Uterus (tissue), 4 donors: ENCODE data around the gene NIM1K. TPM values are rescaled to one million over a fixed set of nuclear protein-coding genes. Genes with fewer than 3 reads are reported as not detected.
"Not testable (repeated sequence)": the region's sequence is repeated elsewhere in the genome, so short reads cannot be mapped to it uniquely, and the experiment has no call there.

Experiments
- DNase-seq, 2 donors: peaks; one replicate each; pipeline ENCODE4 v3.0.0-alpha.2; 2019 to 2020
- H3K27ac ChIP-seq, 2 donors: fragments of 200-600 bp; sonication (generic); 1 replicate in 1 of 2; 2 replicates in 1 of 2; pipeline ENCODE4 v1.5.1; 2016 to 2018
- H3K27me3 ChIP-seq, 2 donors: fragments of 200-600 bp; sonication (generic); one replicate each; pipeline ENCODE4 v1.5.1; 2018 to 2019; ENCODE audit warnings: control low read depth in 1 of 2
- H3K36me3 ChIP-seq, 2 donors: fragments of 200-600 bp; sonication (generic); one replicate each; pipeline ENCODE4 v1.5.1; 2019; ENCODE audit warnings: control low read depth in 1 of 2
- H3K4me1 ChIP-seq, 2 donors: fragments of 200-600 bp; sonication (generic); one replicate each; pipeline ENCODE4 v1.5.1; 2018 to 2019; ENCODE audit warnings: control low read depth in 1 of 2
- H3K4me3 ChIP-seq, 2 donors: fragments of 200-600 bp; sonication (generic); 1 replicate in 1 of 2; 2 replicates in 1 of 2; pipeline ENCODE4 v1.5.1; 2018 to 2019; ENCODE audit warnings: mild to moderate bottlenecking in 1 of 2
- H3K9me3 ChIP-seq, 2 donors: fragments of 200-600 bp; sonication (generic); one replicate each; pipeline ENCODE4 v1.5.1; 2019; ENCODE audit warnings: control low read depth in 1 of 2
- POLR2A ChIP-seq, 2 donors: fragments of 450-650 bp; IDR thresholded peaks; one replicate each; pipeline ENCODE4 v1.6.1; 2016; ENCODE audit warnings: antibody characterized with exemption in 2 of 2, mild to moderate bottlenecking in 1 of 2, moderate library complexity in 1 of 2
- intact Hi-C: fragments of 100-400 bp; cut with DNase I; formaldehyde crosslinking; loops from one replicate; pipeline ENCODE4 v1.15.1; 2023; ENCODE audit warnings: low total_unique reads
- total RNA-seq, 4 donors: library from RNA; depleted of rRNA in 3 of 4; stranded (reverse); fragments of >200 nt in 3 of 4; gene quantifications; one replicate each; pipeline versions ENCODE4 v1.1.0 to v1.2.4, GENCODE V29; 2014 to 2023
- TF ChIP-seq, protein P1 (sequence below), 4 experiments: fragments of 200-600 bp in 2 of 4; fragments of 450-650 bp in 2 of 4; sonication (generic) in 2 of 4; IDR thresholded peaks; one replicate each; pipeline ENCODE4 v1.5.1; 2016 to 2019; ENCODE audit warnings: antibody characterized with exemption in 4 of 4, mild to moderate bottlenecking in 2 of 4, moderate library complexity in 1 of 4
- donor health status: DM: yes; HTN: yes; CAD: no.

Gene NIM1K
- total RNA-seq, 4 donors from 2014 or later = 0.26 to 0.79 (median 0.35) TPM; not detected in 1

DNA sequence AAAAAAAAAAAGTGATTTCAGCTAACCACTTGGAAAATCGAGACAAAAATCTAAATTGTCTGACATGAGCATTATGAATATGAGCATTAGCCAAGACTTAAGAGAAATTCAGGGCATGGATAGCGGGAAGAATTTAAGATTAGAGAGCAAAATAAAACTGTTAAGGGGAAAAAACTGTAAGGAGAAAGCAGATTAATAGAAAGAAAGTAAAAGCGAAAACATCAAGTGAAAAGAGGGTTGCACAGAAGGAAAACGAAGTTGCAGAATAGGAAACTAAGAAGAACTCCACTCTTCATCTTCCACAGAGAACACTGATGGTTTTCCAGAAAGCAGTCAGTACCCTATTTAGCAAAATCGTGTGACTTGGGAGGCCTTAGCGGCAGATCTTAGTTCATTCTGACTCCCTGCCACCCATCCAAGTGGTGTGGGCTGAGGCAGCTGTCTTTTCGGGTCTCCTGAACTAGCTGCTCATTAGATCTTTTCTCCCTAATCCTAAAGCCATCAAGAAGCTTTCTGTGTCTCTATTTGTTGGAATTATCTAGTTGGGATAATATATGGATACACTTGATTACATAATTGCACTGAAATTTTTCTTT, 3.7 kb downstream of the NIM1K start:
- TF ChIP-seq POLR2A (IDR thresholded peaks at IDR 0.05) = no peak
- H3K27me3 ChIP-seq = no peaks in the 10 kb centered on the region
- H3K4me3 ChIP-seq = no peak overlapping the region
- H3K36me3 ChIP-seq = no peaks in the 10 kb centered on the region
- no peak overlapping the region for H3K27ac ChIP-seq
- DNase-seq = no peak
- H3K9me3 ChIP-seq = no peaks in the 10 kb centered on the region
- H3K4me1 ChIP-seq = no peaks in the 10 kb centered on the region
- intact Hi-C loops = no loop called here

DNA sequence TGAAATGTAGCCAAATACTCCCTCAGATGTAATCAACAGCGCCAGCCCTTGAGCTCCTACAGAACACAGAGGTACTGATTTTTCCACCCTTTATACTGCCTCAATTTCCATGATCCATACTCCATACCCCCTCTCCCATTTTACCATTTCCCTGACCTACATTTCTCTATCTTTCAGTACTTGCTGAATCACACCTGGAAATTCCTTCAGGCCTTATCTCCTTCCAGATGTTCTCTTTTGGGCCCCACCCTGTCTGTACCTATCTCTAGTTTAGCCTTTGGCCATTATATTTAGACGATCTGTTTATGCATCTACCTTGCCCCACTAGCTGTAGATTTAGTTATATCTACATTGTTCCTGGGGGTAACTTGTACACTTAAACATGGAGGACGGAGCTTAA, 5.5 kb downstream of the NIM1K start:
- Histone ChIP-seq H3K36me3 (no peaks in the 10 kb centered on the region), H3K9me3 (no peaks in the 10 kb centered on the region), H3K4me1 (no peaks in the 10 kb centered on the region), H3K27ac (no peak overlapping the region), H3K4me3 (no peak overlapping the region), H3K27me3 (no peaks in the 10 kb centered on the region)
- no peak for DNase-seq
- intact Hi-C loops = no loop called here
- TF ChIP-seq POLR2A (IDR thresholded peaks at IDR 0.05) = no peak
- TF ChIP-seq, protein P1, sequence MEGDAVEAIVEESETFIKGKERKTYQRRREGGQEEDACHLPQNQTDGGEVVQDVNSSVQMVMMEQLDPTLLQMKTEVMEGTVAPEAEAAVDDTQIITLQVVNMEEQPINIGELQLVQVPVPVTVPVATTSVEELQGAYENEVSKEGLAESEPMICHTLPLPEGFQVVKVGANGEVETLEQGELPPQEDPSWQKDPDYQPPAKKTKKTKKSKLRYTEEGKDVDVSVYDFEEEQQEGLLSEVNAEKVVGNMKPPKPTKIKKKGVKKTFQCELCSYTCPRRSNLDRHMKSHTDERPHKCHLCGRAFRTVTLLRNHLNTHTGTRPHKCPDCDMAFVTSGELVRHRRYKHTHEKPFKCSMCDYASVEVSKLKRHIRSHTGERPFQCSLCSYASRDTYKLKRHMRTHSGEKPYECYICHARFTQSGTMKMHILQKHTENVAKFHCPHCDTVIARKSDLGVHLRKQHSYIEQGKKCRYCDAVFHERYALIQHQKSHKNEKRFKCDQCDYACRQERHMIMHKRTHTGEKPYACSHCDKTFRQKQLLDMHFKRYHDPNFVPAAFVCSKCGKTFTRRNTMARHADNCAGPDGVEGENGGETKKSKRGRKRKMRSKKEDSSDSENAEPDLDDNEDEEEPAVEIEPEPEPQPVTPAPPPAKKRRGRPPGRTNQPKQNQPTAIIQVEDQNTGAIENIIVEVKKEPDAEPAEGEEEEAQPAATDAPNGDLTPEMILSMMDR (IDR thresholded peaks at IDR 0.05) = no peak

DNA sequence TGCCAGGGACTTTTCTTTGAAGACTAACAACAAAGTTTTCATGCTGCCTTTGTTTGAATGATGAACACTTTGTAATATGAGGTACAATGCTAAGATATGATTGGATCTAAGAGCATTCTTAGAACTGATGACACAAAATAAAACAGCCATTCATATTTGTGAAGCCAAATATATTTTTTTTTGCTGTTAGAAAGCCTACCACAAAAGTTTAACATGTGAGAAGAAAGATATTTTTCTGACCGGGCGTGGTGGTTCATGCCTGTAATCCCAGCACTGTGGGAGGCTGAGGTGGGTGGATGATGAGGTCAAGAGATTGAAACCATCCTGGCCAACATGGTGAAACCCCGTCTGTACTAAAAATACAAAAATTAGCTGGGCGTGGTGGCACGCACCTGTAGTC, 9.4 kb downstream of the NIM1K start:
- intact Hi-C loops, H3K4me3 ChIP-seq, H3K27ac ChIP-seq, H3K9me3 ChIP-seq, DNase-seq, H3K36me3 ChIP-seq, H3K4me1 ChIP-seq, H3K27me3 ChIP-seq: not testable (repeated sequence)

DNA sequence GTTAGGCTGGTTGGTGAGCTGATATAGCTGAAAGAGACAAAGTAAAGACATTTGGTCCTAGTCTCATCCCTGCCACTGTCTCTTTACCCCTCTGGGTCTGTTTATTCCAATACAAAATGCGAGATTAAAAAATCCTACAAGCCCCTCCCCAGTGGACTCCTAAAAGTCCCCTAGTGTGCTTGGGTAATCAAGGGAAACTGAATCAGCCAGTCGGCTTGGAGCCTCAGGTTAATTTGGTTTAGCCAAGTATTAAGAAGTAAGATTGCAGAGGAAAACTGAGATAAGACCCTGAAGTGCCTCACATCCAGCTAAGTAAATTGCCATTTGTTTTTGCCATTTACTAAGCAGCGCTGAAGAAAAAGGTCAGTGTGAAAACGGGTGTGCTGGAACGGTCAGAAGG, 10.4 kb downstream of the NIM1K start:
- Histone ChIP-seq H3K36me3 (no peaks in the 10 kb centered on the region), H3K4me3 (no peak overlapping the region), H3K27me3 (no peaks in the 10 kb centered on the region), H3K27ac (no peak overlapping the region), H3K9me3 (no peaks in the 10 kb centered on the region), H3K4me1 (no peaks in the 10 kb centered on the region)
- DNase-seq = no peak
- no peak for TF ChIP-seq POLR2A (IDR thresholded peaks at IDR 0.05)
- TF ChIP-seq, protein P1 (IDR thresholded peaks at IDR 0.05) = no peak
- intact Hi-C loops = no loop called here

DNA sequence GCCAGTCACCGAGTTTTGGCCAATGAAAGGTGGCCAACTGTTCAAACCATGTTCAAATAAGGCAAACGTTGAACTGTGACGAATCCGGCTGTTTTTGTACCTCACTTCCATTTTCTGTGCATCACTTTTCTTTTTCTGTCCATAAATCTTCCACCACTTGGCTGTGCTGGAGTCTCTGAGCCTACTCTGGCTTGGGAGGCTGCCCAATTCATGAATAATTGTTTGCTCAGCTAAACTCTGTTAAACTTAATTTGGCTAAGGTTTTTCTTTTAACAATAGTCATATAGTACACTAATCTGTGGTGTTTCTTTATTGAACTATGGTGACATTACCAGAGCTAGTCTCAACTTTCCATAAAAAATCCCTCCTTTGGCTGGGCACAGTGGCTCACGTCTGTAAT, 11.3 kb downstream of the NIM1K start:
- Histone ChIP-seq H3K9me3 (no peaks in the 10 kb centered on the region), H3K36me3 (no peaks in the 10 kb centered on the region), H3K4me3 (no peak overlapping the region), H3K27me3 (no peaks in the 10 kb centered on the region), H3K27ac (no peak overlapping the region), H3K4me1 (no peaks in the 10 kb centered on the region)
- intact Hi-C loops = no loop called here
- TF ChIP-seq, protein P1 (IDR thresholded peaks at IDR 0.05) = no peak
- no peak for TF ChIP-seq POLR2A (IDR thresholded peaks at IDR 0.05)
- DNase-seq = no peak

DNA sequence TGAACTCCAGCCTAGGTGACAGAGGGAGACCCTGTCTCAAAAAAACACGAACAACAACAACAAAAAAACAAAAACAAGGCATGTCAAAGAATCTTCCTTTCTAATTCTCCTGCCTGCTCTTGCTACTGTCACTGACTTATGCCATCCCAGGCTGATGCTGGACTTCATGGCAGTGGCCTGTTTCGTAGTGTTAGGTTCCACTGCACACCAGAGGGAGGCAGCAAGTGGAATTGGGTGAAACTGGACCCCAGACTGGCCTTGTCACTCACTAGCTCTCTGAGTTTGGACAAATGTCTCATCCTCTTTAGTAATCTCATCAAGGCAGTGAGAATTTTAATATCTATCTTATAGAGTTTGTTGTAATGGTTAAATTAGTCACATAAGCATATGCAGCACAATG, 12.9 kb downstream of the NIM1K start:
- TF ChIP-seq, protein P1 (IDR thresholded peaks at IDR 0.05) = no peak
- no peak for TF ChIP-seq POLR2A (IDR thresholded peaks at IDR 0.05)
- no peak overlapping the region for H3K27ac ChIP-seq
- H3K4me1 ChIP-seq = no peaks in the 10 kb centered on the region
- no peaks in the 10 kb centered on the region for H3K9me3 ChIP-seq
- H3K36me3 ChIP-seq = no peaks in the 10 kb centered on the region
- H3K27me3 ChIP-seq = no peaks in the 10 kb centered on the region
- no peak for DNase-seq
- H3K4me3 ChIP-seq = no peak overlapping the region
- intact Hi-C loops = no loop called here
